Activated naive CD4-positive, alpha-beta T cell treated with anti-CD3 and anti-CD28 coated beads, Interleukin-2, amount 50 U/mL, for 16 hours (primary cell): ENCODE results near the gene ASPHD1.

Experiments
- DNase-seq: peaks from one replicate; pipeline ENCODE4 v3.0.0-alpha.2; 2020

The ASPHD1 gene

GRCh38 chr16:29950806-29951461 is 50.6 kb downstream of the ASPHD1 start:
- DNase-seq, result no peak

DNA sequence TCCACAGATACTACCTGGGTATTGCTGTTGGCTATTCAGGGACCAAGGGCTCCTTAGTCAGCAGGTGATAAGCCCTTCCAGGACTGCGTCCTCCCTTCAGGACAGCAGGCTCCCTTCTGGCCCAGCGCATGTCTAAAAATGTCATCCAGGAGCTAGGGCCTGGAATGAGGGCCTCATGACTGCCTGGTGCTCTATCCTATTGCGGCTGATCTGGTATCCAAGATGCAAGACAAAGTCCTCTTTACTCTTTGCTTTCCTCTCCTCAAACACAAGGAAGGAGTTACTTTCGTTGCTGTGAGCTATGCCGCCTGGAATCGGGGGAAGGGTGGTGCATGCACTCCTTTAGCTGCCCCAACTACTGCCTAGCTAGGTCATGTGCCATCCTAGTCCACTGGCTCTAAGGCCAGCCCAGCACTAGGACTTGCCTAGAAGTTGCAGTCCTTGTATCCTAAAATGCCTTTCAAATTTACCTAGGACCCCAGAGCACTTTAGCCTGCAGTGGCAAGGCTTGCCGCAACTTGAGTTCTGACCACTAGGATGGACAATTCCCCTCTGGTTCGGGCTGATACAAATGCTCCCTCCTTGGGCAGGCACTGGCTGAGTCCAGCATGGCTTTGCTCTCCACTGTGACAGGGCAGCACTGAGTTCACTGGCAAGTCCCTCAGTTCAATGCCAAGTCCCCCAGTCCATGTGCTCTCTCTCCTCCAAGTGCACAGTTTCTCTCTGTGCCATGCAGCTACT is 51.5 kb downstream of the ASPHD1 start:
- no peak for DNase-seq
